SK-MEL-5 (cell line): ENCODE results near the gene PPIL4. TPM values are rescaled to one million over a fixed set of nuclear protein-coding genes. Genes with fewer than 3 reads are reported as not detected.
A peak's percentile ranks its signal among the peaks of the same experiment; 100 is the strongest.
"Not testable (repeated sequence)": the region's sequence is repeated elsewhere in the genome, so short reads cannot be mapped to it uniquely, and the experiment has no call there.

Experiments
- DNase-seq: peaks from one replicate; pipeline ENCODE4 v3.0.0-alpha.2; 2016; ENCODE audit warnings: low read depth, low spot score
- in situ Hi-C: cut with HindIII; loops from 2 replicates; pipeline ENCODE4 v1.10.0; 2016; ENCODE audit warnings: low sequenced_read_pairs, high pct_unique_total_duplicates, low pct_unique_long_range_greater_than_20kb
- total RNA-seq: library from RNA; depleted of rRNA; stranded (reverse); fragments of >200 nt; shearing (Covaris generic); gene quantifications from 2 replicates; pipeline ENCODE4 v1.2.3, GENCODE V29; 2014

Gene PPIL4
- total RNA-seq, 1 experiment from 2014 or later, result 21.3 TPM

- in situ Hi-C loops, result no loop called here
- DNase-seq, result peak; percentile 55
These were observed 537 bp downstream of the PPIL4 start for GRCh38 chr6:149545258-149545753.

DNA sequence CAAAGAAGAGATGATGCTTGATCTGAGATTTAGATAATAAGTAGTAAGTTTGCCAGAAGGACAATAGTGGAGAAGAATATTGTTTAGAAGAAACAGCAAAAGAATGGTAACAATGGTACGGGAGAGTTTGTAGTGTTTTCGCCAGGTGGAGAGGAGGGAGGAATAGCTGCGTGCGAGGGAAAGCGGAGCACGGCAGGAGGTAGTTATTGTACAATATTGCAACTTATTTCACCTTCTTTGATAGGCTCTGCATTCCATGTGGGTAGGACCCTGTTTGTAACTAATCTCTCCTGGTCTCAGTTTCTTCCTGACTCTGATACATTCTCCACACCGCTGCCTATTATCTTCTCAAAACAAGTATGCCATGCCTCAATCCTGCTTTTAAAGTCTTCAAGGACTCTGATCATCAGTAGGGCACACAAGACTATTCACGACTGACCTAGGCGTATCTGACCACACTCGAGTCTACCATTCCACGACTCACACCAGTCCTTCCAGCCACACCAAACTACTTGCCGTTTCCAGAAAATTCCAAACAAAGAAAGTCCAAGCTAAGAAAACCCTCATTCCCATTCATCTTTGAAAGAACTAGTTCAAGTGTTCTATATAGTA is 1.1 kb downstream of the PPIL4 start:
- in situ Hi-C loops, result no loop called here
- no peak for DNase-seq

DNA sequence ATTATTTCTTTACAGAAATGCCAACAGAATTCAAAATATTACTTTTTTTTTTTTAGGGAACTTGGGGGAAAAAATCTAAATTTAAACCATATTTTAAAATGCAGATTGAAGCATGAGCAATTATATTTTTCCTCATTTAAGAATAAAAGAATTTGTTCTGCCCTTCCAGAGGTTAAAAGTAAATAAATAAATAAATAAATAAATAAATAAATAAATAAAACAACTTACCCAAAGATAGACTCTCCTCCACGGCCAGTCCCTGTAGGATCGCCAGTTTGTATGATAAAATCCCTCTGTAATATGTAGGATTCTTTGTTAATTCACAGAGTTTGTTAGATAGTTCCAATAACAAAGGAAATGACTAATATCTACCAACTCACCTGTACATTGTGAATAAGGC is 4.7 kb downstream of the PPIL4 start:
- no peak for DNase-seq
- in situ Hi-C loops, result no loop called here

DNA sequence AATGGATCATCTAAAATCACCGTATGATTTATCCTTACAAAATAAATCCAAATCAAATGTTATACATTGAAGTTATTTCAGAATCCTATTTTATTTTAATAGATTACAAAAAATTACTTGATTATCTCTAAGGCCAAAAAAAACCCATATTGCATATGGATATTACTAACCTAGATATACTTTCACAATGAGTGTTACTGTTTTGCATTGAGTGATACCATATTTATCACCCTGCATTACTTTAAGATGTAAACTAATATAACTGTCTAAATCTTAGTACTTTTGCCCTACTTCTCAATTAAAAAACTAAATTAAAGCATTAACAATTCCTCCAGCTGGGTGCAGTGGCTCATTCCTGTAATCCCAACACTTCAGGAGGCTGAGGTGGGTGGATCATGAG is 11.1 kb downstream of the PPIL4 start:
- DNase-seq, result no peak
- in situ Hi-C loops, result no loop called here

GRCh38 chr6:149529650-149530049 is 16.2 kb downstream of the PPIL4 start:
- no peak for DNase-seq
- in situ Hi-C loops, result no loop called here

DNA sequence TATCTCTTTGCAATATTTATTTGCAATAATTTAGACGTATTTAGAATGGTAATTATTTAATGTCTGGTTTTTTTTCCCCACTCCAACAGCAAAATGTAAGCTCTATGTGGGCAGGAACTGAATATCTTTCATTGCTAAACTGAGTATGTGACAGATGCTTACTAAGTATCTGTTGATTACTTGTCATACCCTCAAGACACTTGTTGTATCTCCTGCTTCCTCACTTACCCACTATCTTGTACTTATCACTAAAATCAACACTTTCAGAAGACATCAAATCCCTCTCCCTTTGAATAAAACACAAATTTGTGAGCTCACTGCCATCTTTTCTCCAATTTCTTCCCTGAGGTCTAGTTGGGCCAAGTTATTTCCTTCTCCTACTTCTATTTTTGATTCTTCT is 30.3 kb downstream of the PPIL4 start:
- no peak for DNase-seq
- in situ Hi-C loops, result no loop called here

GRCh38 chr6:149513915-149514314 is 31.9 kb downstream of the PPIL4 start:
- DNase-seq, result peak; percentile 65
- in situ Hi-C loops, result no loop called here

GRCh38 chr6:149510793-149511512 is 34.9 kb downstream of the PPIL4 start:
- no peak for DNase-seq
- in situ Hi-C loops, result no loop called here

- in situ Hi-C loops, result no loop called here
- no peak for DNase-seq
These were observed 37.4 kb downstream of the PPIL4 start for GRCh38 chr6:149508485-149508884.

- in situ Hi-C loops, result no loop called here
- DNase-seq, result no peak
These were observed 42.0 kb downstream of the PPIL4 start for GRCh38 chr6:149503872-149504271.

GRCh38 chr6:149503276-149503675 is 42.6 kb downstream of the PPIL4 start:
- in situ Hi-C loops, result no loop called here
- DNase-seq, result no peak

DNA sequence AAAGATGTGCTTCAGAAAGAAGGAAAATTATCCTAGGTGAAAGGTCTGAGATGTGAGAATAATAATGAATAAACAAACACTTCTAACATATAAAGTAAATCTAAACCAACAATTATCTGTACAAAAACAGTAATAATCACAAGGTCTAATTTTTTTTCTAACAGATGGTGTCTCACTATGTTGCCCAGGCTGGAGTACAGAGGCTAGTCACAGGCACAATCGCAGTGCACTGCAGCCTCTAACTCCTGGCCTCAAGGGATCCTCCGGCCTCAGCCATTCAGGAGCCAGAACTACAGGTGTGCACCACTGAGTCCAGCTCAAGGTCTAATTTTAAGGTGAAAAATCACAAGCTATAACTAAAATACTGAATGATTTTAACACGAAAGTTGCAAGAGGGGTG is 44.1 kb downstream of the PPIL4 start:
- DNase-seq, result no peak
- in situ Hi-C loops, result no loop called here

DNA sequence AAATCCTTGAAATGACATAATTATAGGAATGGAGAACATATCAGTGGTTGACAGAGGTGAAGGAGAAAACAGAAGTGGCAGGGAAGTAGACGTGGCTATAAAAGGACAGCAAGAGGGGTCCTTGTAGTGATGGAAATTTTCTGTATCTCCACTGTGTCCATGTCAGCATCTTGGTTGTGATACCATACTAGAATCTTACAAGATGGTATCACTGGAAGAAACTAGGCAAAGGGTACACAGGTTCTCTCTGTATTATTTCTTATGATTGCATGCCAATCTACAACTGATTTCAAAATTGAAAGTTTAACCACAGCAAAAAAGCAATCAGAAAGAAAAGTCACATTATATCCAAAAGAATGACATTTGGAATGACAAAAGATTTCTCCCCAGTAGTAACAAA is 44.6 kb downstream of the PPIL4 start:
- no peak for DNase-seq
- in situ Hi-C loops, result no loop called here

DNA sequence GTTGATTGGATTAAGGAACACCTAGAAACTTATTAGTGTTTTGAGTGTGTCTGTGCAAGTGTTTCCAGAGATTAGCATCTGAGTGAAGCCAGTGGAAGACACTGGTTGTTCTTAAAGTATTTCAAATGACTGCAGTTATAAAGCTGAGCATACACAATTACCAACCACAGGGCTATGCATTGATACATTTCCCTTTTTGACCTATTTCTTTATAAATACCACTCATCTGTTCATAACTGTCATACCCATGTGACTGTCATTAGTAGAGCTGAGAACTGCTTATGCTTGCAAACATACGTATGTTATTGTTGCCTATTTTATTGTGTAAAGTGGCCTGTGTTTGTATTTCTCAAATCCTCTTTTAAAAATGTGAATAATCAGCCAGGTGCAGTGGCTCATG is 45.7 kb downstream of the PPIL4 start:
- in situ Hi-C loops, result no loop called here
- peak; percentile 11 for DNase-seq

DNA sequence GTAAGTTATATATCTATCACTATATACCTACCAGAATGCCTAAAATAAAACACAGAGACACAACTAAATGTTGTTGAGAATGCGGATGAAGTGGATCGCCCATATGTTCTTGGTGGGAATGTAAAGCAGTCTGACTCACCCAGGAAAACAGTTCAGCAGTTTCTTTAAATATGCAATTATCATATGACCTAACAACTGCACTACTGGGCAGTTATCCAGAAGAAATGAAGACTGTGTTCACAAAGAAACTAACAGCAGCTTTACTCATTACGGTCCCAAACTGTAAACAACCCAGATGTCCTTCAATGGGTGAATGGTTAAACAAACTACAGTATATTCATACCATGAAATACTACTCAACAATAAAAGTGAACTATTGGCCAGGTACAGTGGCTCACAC is 46.8 kb downstream of the PPIL4 start:
- in situ Hi-C loops, result no loop called here
- DNase-seq, result peak; percentile 62

GRCh38 chr6:149497365-149497764 is 48.5 kb downstream of the PPIL4 start:
- no peak for DNase-seq
- in situ Hi-C loops, result no loop called here

DNA sequence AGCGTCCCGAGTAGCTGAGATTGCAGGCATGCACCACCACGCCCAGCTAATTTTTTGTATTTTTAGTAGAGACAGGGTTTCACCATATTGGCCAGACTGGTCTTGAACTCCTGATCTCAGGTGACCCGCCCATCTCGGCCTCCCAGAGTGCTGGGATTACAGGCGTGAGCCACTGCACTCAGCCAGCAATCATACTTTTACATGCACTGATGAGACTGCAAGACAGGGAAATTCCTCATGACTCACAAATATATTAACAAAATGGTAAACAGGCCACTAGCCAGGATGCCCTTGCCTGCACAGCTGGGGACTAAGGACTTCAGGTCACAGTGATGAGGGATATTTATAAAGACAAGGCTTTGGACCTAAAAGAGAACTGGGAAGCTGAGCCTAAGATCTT is 49.2 kb downstream of the PPIL4 start:
- in situ Hi-C loops, DNase-seq: not testable (repeated sequence)

- DNase-seq, in situ Hi-C loops: not testable (repeated sequence)
These were observed 50.4 kb downstream of the PPIL4 start for GRCh38 chr6:149495349-149496016.

- in situ Hi-C loops, DNase-seq: not testable (repeated sequence)
These were observed 51.0 kb downstream of the PPIL4 start for GRCh38 chr6:149494810-149495209.
